HCT116 (cell line): ENCODE measurements around the gene WWTR1. TPM values are rescaled to one million over a fixed set of nuclear protein-coding genes. Genes with fewer than 3 reads are reported as not detected.

Experiments
- ATAC-seq: fragments of 200-7000 bp; cut with Tn5 transposase; 2 replicates; pipeline ENCODE4 v1.9.1; 2020; ENCODE audit warnings: mild to moderate bottlenecking, moderate library complexity
- BruUV-seq: library from RNA; stranded (reverse); fragments of 400-500 nt; replicated peaks from 2 replicates; lab custom pipeline; 2021; lab: Mats Ljungman, UMichigan
- CTCF ChIA-PET: fragments of 300-600 bp; sonication (Branson Sonifier 250); formaldehyde crosslinking; loops from one replicate; lab custom pipeline; 2021; ENCODE audit warnings: antibody characterized with exemption; lab: Charles Lee
- POLR2A ChIA-PET: fragments of 300-600, 350-600 bp; sonication (Branson Sonifier 250); formaldehyde crosslinking; loops from one replicate; lab custom pipeline; 2021; ENCODE audit warnings: antibody characterized with exemption; lab: Charles Lee
- RAD21 ChIA-PET, 2 experiments: fragments of 300-600 bp; sonication (Branson Sonifier 250); formaldehyde crosslinking; loops; one replicate each; lab custom pipeline; 2023; ENCODE audit warnings: low total read pairs in 2 of 2; ENCODE audit not compliant: uncharacterized antibody in 2 of 2, unreplicated experiment in 2 of 2, low non-redundant PET in 1 of 2; lab: Charles Lee
- DNase-seq: peaks from one replicate; pipeline ENCODE4 v3.0.0-alpha.2; 2010; ENCODE audit warnings: low read depth, low spot score
- H2AFZ ChIP-seq: fragments of 200-600 bp; shearing (Covaris generic), sonication (generic); 2 replicates; pipeline ENCODE4 v1.6.1; 2017; ENCODE audit warnings: low read depth, mixed run types, mixed read lengths, antibody characterized with exemption, low read length; ENCODE audit not compliant: poor library complexity, severe bottlenecking
- H3K27ac ChIP-seq: 2 replicates; pipeline ENCODE4 v1.5.1; 2012; ENCODE audit warnings: low read depth, low read length
- H3K27me3 ChIP-seq: fragments of 200-600 bp; sonication (generic); 2 replicates; pipeline ENCODE4 v1.6.1; 2016; ENCODE audit warnings: mixed run types, low read length, mixed read lengths; ENCODE audit not compliant: insufficient read depth
- H3K36me3 ChIP-seq, 2 experiments: fragments of 200-500 bp in 1 of 2; fragments of 200-600 bp in 1 of 2; sonication (Bioruptor generic) in 1 of 2; sonication (generic) in 1 of 2; 2 replicates each; pipeline versions ENCODE4 v1.5.1 to v1.6.1; 2014 to 2016; ENCODE audit warnings: low read length in 2 of 2, inconsistent platforms in 1 of 2, mixed read lengths in 1 of 2, mixed run types in 1 of 2; ENCODE audit not compliant: insufficient read depth in 2 of 2, control insufficient read depth in 1 of 2
- H3K4me1 ChIP-seq, 2 experiments: fragments of 200-600 bp in 1 of 2; sonication (generic) in 1 of 2; 2 replicates each; pipeline versions ENCODE4 v1.5.1 to v1.6.1; 2012 to 2017; ENCODE audit warnings: low read length in 2 of 2, inconsistent platforms in 1 of 2, mild to moderate bottlenecking in 1 of 2, mixed read lengths in 1 of 2, mixed run types in 1 of 2, moderate library complexity in 1 of 2; ENCODE audit not compliant: insufficient read depth in 2 of 2, control insufficient read depth in 1 of 2
- H3K4me2 ChIP-seq: fragments of 200-600 bp; sonication (generic); 2 replicates; pipeline ENCODE4 v1.6.1; 2017; ENCODE audit warnings: mixed run types, low read length, mixed read lengths
- H3K4me3 ChIP-seq, 2 experiments: fragments of 200-600 bp in 1 of 2; sonication (generic) in 1 of 2; replicated peaks in 1 of 2; 2 replicates each; pipeline ENCODE4 v1.5.1; 2011 to 2016; ENCODE audit warnings: low read length in 2 of 2, control low read depth in 1 of 2, low read depth in 1 of 2, mild to moderate bottlenecking in 1 of 2, mixed read lengths in 1 of 2, mixed run types in 1 of 2
- H3K79me2 ChIP-seq: fragments of 200-600 bp; sonication (generic); 2 replicates; pipeline ENCODE4 v1.6.1; 2017; ENCODE audit warnings: mild to moderate bottlenecking, mixed run types, low read length, moderate library complexity, mixed read lengths; ENCODE audit not compliant: insufficient read depth
- H3K9ac ChIP-seq: fragments of 200-600 bp; sonication (generic); 2 replicates; pipeline ENCODE4 v1.6.1; 2016; ENCODE audit warnings: low read length, mixed read lengths
- H3K9me2 ChIP-seq: fragments of 200-600 bp; sonication (generic), shearing (Covaris generic); 2 replicates; pipeline ENCODE4 v1.6.1; 2017; ENCODE audit warnings: mixed run types, mild to moderate bottlenecking, moderate library complexity; ENCODE audit not compliant: insufficient read depth
- H3K9me3 ChIP-seq, 2 experiments: fragments of 200-500 bp in 1 of 2; fragments of 200-600 bp in 1 of 2; sonication (Bioruptor generic) in 1 of 2; sonication (generic) in 1 of 2; 2 replicates each; pipeline ENCODE4 v1.6.1; 2014 to 2017; ENCODE audit warnings: low read length in 2 of 2, mixed read lengths in 2 of 2, inconsistent platforms in 1 of 2, low read depth in 1 of 2, mild to moderate bottlenecking in 1 of 2, mixed run types in 1 of 2, moderate library complexity in 1 of 2; ENCODE audit not compliant: control insufficient read depth in 1 of 2, insufficient read depth in 1 of 2
- H4K20me1 ChIP-seq: fragments of 200-600 bp; sonication (generic), shearing (Covaris generic); 2 replicates; pipeline ENCODE4 v1.6.1; 2017; ENCODE audit warnings: mixed run types, mild to moderate bottlenecking, moderate library complexity; ENCODE audit not compliant: insufficient read depth
- ATF3 ChIP-seq: IDR thresholded peaks from 2 replicates; pipeline ENCODE4 v1.6.1; 2012
- CBX3 ChIP-seq: IDR thresholded peaks from 2 replicates; pipeline ENCODE4 v1.6.1; 2012; ENCODE audit warnings: low read depth
- CTCF ChIP-seq, 3 experiments: fragments of 200-600 bp in 1 of 3; sonication (generic) in 1 of 3; IDR thresholded peaks in 2 of 3; conservative IDR thresholded peaks in 1 of 3; 2 replicates each; pipeline ENCODE4 v1.5.1; 2012 to 2017; ENCODE audit warnings: low read depth in 2 of 3, low read length in 2 of 3, antibody characterized with exemption in 1 of 3, borderline replicate concordance in 1 of 3, control low read depth in 1 of 3, mild to moderate bottlenecking in 1 of 3, mixed read lengths in 1 of 3, mixed run types in 1 of 3, moderate library complexity in 1 of 3; ENCODE audit not compliant: insufficient read depth in 1 of 3
- EGR1 ChIP-seq: IDR thresholded peaks from 2 replicates; pipeline ENCODE4 v1.6.1; 2012; ENCODE audit warnings: low read depth
- ELF1 ChIP-seq: IDR thresholded peaks from 2 replicates; pipeline ENCODE4 v1.6.1; 2012; ENCODE audit warnings: low read depth, borderline replicate concordance
- EZH2phosphoT487 ChIP-seq: fragments of 200-600 bp; IDR thresholded peaks from 2 replicates; pipeline ENCODE4 v1.6.1; 2018; ENCODE audit warnings: antibody characterized with exemption, borderline replicate concordance
- FOSL1 ChIP-seq: IDR thresholded peaks from 2 replicates; pipeline ENCODE4 v1.6.1; 2012; ENCODE audit warnings: low read depth
- JUND ChIP-seq: IDR thresholded peaks from 2 replicates; pipeline ENCODE4 v1.6.1; 2012
- MAX ChIP-seq: IDR thresholded peaks from 2 replicates; pipeline ENCODE4 v1.6.1; 2012
- POLR2A ChIP-seq: IDR thresholded peaks from 2 replicates; pipeline ENCODE4 v1.7.0; 2011; ENCODE audit warnings: borderline replicate concordance; ENCODE audit not compliant: insufficient read depth, insufficient read length; ENCODE audit errors: extremely low read depth
- POLR2AphosphoS5 ChIP-seq: IDR thresholded peaks from 2 replicates; pipeline ENCODE4 v1.6.1; 2011; ENCODE audit warnings: mild to moderate bottlenecking, low read depth, low read length, moderate library complexity
- RAD21 ChIP-seq: IDR thresholded peaks from 2 replicates; pipeline ENCODE4 v1.6.1; 2012; ENCODE audit warnings: low read depth, mild to moderate bottlenecking
- REST ChIP-seq: IDR thresholded peaks from 2 replicates; pipeline ENCODE4 v1.6.1; 2012; ENCODE audit warnings: low read depth
- SIN3A ChIP-seq: IDR thresholded peaks from 2 replicates; pipeline ENCODE4 v1.6.1; 2012; ENCODE audit warnings: low read depth
- SP1 ChIP-seq: IDR thresholded peaks from 2 replicates; pipeline ENCODE4 v1.6.1; 2012; ENCODE audit warnings: low read depth
- SRF ChIP-seq: IDR thresholded peaks from 2 replicates; pipeline ENCODE4 v1.6.1; 2012; ENCODE audit warnings: low read depth
- TCF7L2 ChIP-seq: IDR thresholded peaks from 2 replicates; pipeline ENCODE4 v1.7.0; 2011; ENCODE audit warnings: borderline replicate concordance, inconsistent platforms; ENCODE audit not compliant: insufficient read depth, insufficient read length; ENCODE audit errors: extremely low read depth
- ZBTB33 ChIP-seq: IDR thresholded peaks from 2 replicates; pipeline ENCODE4 v1.6.1; 2011; ENCODE audit warnings: mild to moderate bottlenecking, low read length, moderate library complexity; ENCODE audit not compliant: insufficient replicate concordance; ENCODE audit errors: extremely low read depth
- ZFX ChIP-seq: fragments of 450-650 bp; IDR thresholded peaks from 2 replicates; pipeline ENCODE4 v1.6.1; 2017
- ZNF274 ChIP-seq: fragments of 200-500 bp; sonication (Bioruptor generic); IDR thresholded peaks from 2 replicates; pipeline ENCODE4 v1.6.1; 2014; ENCODE audit warnings: mild to moderate bottlenecking, low read depth, low read length, inconsistent platforms
- intact Hi-C: fragments of 100-400 bp; cut with micrococcal nuclease; formaldehyde crosslinking; loops from 2 replicates; pipeline ENCODE4 v1.10.0; 2022
- total RNA-seq: library from RNA; stranded (reverse); gene quantifications from one replicate; pipeline ENCODE4 v1.2.1, GENCODE V29; 2021; ENCODE audit not compliant: unreplicated experiment

WWTR1 gene
- total RNA-seq, 1 experiment from 2014 or later = 46.9 TPM

- H3K27ac ChIP-seq = no peak overlapping the region
- ATAC-seq (no peak), DNase-seq (no peak)
- H3K9ac ChIP-seq = no peak overlapping the region
- H3K27me3 ChIP-seq = no peaks in the 10 kb centered on the region
- H3K36me3 ChIP-seq = no peaks in the 10 kb centered on the region
- ChIA-PET RAD21 (no interaction called here), POLR2A (no interaction called here), CTCF (no interaction called here)
- intact Hi-C loops = no loop called here
- H3K79me2 ChIP-seq = no peaks in the 10 kb centered on the region
- no peak for TF ChIP-seq FOSL1
- no peak for TF ChIP-seq TCF7L2
- TF ChIP-seq CBX3 = no peak
- no peak for TF ChIP-seq SRF
- TF ChIP-seq EZH2phosphoT487 = no peak
- TF ChIP-seq ZNF274 = no peak
- no peak for TF ChIP-seq JUND
- no peak for TF ChIP-seq CTCF (IDR thresholded peaks at IDR 0.05 in 2 of 3, conservative IDR thresholded peaks at IDR 0.05 in 1 of 3; ENCODE audit: borderline replicate concordance in 1 of 3, insufficient read depth in 1 of 3, low read depth in 2 of 3, low read length in 2 of 3)
- TF ChIP-seq REST = no peak
- TF ChIP-seq MAX = no peak
- TF ChIP-seq POLR2AphosphoS5 = no peak
- no peak for TF ChIP-seq SIN3A
- TF ChIP-seq ZFX = no peak
- TF ChIP-seq ELF1 = no peak
- TF ChIP-seq SP1 = no peak
- TF ChIP-seq ATF3 = no peak
- no peak for TF ChIP-seq ZBTB33
- TF ChIP-seq EGR1 = no peak
- no peak for TF ChIP-seq POLR2A
- no peak for TF ChIP-seq RAD21
- no peaks in the 10 kb centered on the region for H3K4me1 ChIP-seq
- no peaks in the 10 kb centered on the region for H4K20me1 ChIP-seq
- peaks cover 4 to 6% of the 10 kb centered on the region in 2 experiments; a peak in 2 of 4 replicates for H3K9me3 ChIP-seq
- no peak overlapping the region for H2AFZ ChIP-seq
- H3K4me2 ChIP-seq = no peak overlapping the region
- no peak overlapping the region for H3K4me3 ChIP-seq
- no TSS peak for BruUV-seq
- no peaks in the 10 kb centered on the region for H3K9me2 ChIP-seq
Measured at GRCh38 chr3:149701977-149702350, 44.1 kb upstream of the WWTR1 start.
